Glutamatergic neuron (in vitro differentiated cells): Measurements from ENCODE around the gene CBLB. TPM values are rescaled to one million over a fixed set of nuclear protein-coding genes. Genes with fewer than 3 reads are reported as not detected.

ENCODE experiments used
- DNase-seq: peaks from one replicate; pipeline ENCODE4 v3.0.0; 2022
- H3K27ac Mint-ChIP-seq: one replicate; pipeline ENCODE4 v1.8.0; 2020; ENCODE audit warnings: mild to moderate bottlenecking, mixed read lengths, inconsistent platforms; ENCODE audit not compliant: unreplicated experiment
- H3K27me3 Mint-ChIP-seq: one replicate; pipeline ENCODE4 v1.8.0; 2020; ENCODE audit warnings: mild to moderate bottlenecking, moderate library complexity, mixed read lengths, inconsistent platforms; ENCODE audit not compliant: unreplicated experiment
- H3K36me3 Mint-ChIP-seq: one replicate; pipeline ENCODE4 v1.8.0; 2020; ENCODE audit warnings: mild to moderate bottlenecking, mixed read lengths, inconsistent platforms; ENCODE audit not compliant: unreplicated experiment
- H3K4me1 Mint-ChIP-seq: one replicate; pipeline ENCODE4 v1.8.0; 2020; ENCODE audit warnings: mild to moderate bottlenecking, low read depth, mixed read lengths, inconsistent platforms; ENCODE audit not compliant: unreplicated experiment
- H3K4me3 Mint-ChIP-seq: one replicate; pipeline ENCODE4 v1.8.0; 2020; ENCODE audit warnings: mild to moderate bottlenecking, mixed read lengths, inconsistent platforms; ENCODE audit not compliant: unreplicated experiment
- H3K9me3 Mint-ChIP-seq: one replicate; pipeline ENCODE4 v1.8.0; 2020; ENCODE audit warnings: mild to moderate bottlenecking, moderate library complexity, mixed read lengths, inconsistent platforms; ENCODE audit not compliant: unreplicated experiment
- total RNA-seq: library from RNA; stranded (reverse); fragmentation: NEBNext Ultra II Directional; extraction: Animal tissue kit (Norgen Biotek cat#: 25700); gene quantifications from one replicate; pipeline ENCODE4 v1.2.1, GENCODE V29; 2021; ENCODE audit not compliant: unreplicated experiment
- TF ChIP-seq, protein P1 (sequence below): fragments of 200-600 bp; sonication (generic); IDR thresholded peaks from one replicate; pipeline ENCODE4 v1.5.0; 2021; ENCODE audit not compliant: partially characterized antibody, unreplicated experiment

The CBLB gene
- total RNA-seq, 1 donor from 2014 or later: 269 TPM

DNA sequence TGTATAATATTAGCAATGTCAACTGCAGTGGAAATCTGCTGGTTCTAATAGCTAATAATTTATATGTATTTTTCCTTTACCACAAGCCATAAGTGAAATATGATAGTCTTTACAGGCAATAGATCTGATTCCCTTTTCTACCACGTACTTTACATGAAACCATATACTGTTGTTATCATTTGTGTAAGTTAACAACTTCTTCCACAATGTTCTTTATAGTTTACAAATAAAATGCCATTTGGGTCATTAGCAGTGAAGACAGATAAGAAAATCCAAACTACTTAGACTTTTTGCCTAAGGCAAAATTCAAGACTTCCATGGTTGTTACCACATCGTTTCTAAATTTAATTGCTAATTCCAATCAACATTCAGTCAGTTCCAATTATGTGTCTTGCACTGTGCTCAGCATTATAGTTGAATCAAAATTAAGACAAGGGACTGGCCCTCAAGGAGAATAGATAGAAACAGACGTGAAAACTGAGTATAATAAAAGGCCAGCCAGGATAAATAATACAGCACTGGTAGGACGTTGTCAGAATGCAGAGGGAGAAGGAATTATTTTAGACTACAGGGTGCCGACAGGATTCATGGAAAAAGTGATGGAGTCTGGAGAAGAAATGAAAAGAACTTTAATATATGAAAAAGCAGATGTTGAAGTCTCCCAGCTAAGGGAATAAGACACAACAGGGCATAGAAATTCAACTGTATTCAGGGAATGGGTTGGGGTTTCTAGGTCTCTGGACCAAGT is 252.3 kb downstream of the CBLB start:
- DNase-seq: no peak
- Mint-ChIP-seq H3K9me3 (no peaks in the 10 kb centered on the region), H3K27ac (no peak overlapping the region), H3K4me3 (no peak overlapping the region), H3K27me3 (no peaks in the 10 kb centered on the region), H3K36me3 (no peaks in the 10 kb centered on the region), H3K4me1 (peaks cover 8% of the 10 kb centered on the region)
- TF ChIP-seq, protein P1, sequence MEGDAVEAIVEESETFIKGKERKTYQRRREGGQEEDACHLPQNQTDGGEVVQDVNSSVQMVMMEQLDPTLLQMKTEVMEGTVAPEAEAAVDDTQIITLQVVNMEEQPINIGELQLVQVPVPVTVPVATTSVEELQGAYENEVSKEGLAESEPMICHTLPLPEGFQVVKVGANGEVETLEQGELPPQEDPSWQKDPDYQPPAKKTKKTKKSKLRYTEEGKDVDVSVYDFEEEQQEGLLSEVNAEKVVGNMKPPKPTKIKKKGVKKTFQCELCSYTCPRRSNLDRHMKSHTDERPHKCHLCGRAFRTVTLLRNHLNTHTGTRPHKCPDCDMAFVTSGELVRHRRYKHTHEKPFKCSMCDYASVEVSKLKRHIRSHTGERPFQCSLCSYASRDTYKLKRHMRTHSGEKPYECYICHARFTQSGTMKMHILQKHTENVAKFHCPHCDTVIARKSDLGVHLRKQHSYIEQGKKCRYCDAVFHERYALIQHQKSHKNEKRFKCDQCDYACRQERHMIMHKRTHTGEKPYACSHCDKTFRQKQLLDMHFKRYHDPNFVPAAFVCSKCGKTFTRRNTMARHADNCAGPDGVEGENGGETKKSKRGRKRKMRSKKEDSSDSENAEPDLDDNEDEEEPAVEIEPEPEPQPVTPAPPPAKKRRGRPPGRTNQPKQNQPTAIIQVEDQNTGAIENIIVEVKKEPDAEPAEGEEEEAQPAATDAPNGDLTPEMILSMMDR: no peak

- H3K4me3 Mint-ChIP-seq: no peak overlapping the region
- no peaks in the 10 kb centered on the region for H3K27me3 Mint-ChIP-seq
- DNase-seq: no peak
- no peaks in the 10 kb centered on the region for H3K36me3 Mint-ChIP-seq
- peaks cover 8% of the 10 kb centered on the region for H3K4me1 Mint-ChIP-seq
- no peaks in the 10 kb centered on the region for H3K9me3 Mint-ChIP-seq
- TF ChIP-seq, protein P1: no peak
- H3K27ac Mint-ChIP-seq: no peak overlapping the region
Observed at GRCh38 chr3:105615814-105616213, 253.0 kb downstream of the CBLB start.

DNA sequence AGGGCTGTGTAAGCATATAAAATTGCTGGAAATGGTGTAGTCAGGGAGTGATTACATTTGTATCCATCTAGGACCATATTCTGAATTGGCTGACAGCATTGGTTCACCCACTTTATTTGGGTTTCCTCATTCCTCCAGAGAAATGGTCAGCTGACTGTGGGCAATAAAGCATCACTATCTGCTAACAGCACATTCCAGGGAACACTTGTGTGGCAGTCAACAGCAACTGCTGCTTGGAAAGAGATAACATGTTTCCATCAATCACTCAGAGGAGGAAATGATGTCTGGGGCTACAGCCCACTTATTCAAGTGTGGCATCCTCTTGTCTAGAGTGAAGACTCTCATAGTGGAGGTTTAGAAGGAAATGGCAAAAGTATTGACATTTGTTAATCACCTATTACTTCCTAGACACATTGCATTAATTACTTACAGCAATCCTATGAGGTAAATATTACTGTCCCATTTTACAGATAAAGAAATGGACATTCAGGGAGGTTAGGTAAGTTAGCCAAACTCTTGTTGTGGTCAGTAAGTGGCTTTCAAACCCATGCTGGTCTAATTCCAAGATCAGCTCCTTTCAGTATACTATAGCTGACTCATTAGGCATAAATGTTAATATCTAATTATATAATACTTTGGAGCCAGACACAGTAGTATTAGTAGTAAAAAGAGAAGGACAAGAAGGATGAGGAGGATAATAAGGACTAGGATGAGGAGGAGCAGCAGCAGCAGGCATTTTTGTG is 254.4 kb downstream of the CBLB start:
- Mint-ChIP-seq H3K27me3 (peaks cover 4% of the 10 kb centered on the region), H3K9me3 (no peaks in the 10 kb centered on the region), H3K27ac (no peak overlapping the region), H3K36me3 (no peaks in the 10 kb centered on the region), H3K4me1 (peaks cover 8% of the 10 kb centered on the region), H3K4me3 (no peak overlapping the region)
- TF ChIP-seq, protein P1: no peak
- DNase-seq: no peak

DNA sequence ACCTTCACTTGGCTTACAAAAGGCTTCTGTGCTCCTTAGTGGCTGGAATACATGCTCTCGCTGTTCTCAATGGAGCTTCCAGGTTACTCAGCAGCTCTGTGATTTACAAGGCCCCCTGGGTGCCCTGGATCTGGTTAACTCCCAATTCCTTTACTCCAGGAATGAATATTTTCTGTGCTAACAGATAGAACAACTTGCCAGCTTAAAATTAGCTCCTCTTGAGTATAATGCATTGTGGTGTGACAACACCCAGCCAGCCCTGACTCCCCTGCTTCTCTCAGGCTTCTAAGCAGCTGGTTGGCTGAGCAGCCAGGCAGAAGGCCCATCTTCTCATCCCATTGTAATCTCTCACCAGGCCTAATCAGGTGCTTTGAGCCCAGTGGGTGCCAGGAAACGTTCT is 255.7 kb downstream of the CBLB start:
- no peak for DNase-seq
- no peaks in the 10 kb centered on the region for H3K36me3 Mint-ChIP-seq
- no peak overlapping the region for H3K27ac Mint-ChIP-seq
- TF ChIP-seq, protein P1: no peak
- peaks cover 8% of the 10 kb centered on the region for H3K4me1 Mint-ChIP-seq
- no peak overlapping the region for H3K4me3 Mint-ChIP-seq
- H3K27me3 Mint-ChIP-seq: peaks cover 7% of the 10 kb centered on the region
- H3K9me3 Mint-ChIP-seq: peaks cover 2% of the 10 kb centered on the region
